OCI-LY7 (cell line): ENCODE measurements around the gene TAF3.

ENCODE experiments used
- CTCF ChIP-seq: fragments of 200-600 bp; sonication (generic); conservative IDR thresholded peaks from 2 replicates; pipeline ENCODE4 v1.5.1; 2014; ENCODE audit warnings: mild to moderate bottlenecking, antibody characterized with exemption, low read length, moderate library complexity, mixed read lengths
- EZH2phosphoT487 ChIP-seq: fragments of 200-600 bp; sonication (generic); IDR thresholded peaks from 2 replicates; pipeline ENCODE4 v1.6.1; 2018; ENCODE audit warnings: low read depth, borderline replicate concordance, mild to moderate bottlenecking, mixed run types, antibody characterized with exemption, low read length, moderate library complexity, mixed read lengths

GRCh38 chr10:7908541-7909210 is 90.4 kb downstream of the TAF3 start:
- TF ChIP-seq CTCF (no peak), EZH2phosphoT487 (no peak)
